IMR-90 (cell line): ENCODE results near the gene ULK1.

Source experiments
- CEBPB ChIP-seq: IDR thresholded peaks from 2 replicates; pipeline ENCODE4 v1.6.1; 2012; ENCODE audit warnings: low read depth, low read length, improper control_type of control experiment
- FOS ChIP-seq: fragments of 150-350 bp; IDR thresholded peaks from 2 replicates; pipeline ENCODE4 v1.6.1; 2016; ENCODE audit warnings: low read depth, low read length
- POLR2A ChIP-seq: IDR thresholded peaks from 2 replicates; pipeline ENCODE4 v1.6.1; 2012; ENCODE audit warnings: mild to moderate bottlenecking, low read depth, low read length
- RAD21 ChIP-seq: IDR thresholded peaks from 2 replicates; pipeline ENCODE4 v1.6.1; 2012; ENCODE audit warnings: low read length, improper control_type of control experiment
- RFX5 ChIP-seq: IDR thresholded peaks from 2 replicates; pipeline ENCODE4 v1.8.0; 2012; ENCODE audit warnings: low read depth, mild to moderate bottlenecking, low read length, moderate library complexity
- TF ChIP-seq, protein P1 (sequence below): conservative IDR thresholded peaks from 2 replicates; pipeline ENCODE4 v1.5.1; 2012; ENCODE audit warnings: mild to moderate bottlenecking, low read depth, low read length, improper control_type of control experiment

DNA sequence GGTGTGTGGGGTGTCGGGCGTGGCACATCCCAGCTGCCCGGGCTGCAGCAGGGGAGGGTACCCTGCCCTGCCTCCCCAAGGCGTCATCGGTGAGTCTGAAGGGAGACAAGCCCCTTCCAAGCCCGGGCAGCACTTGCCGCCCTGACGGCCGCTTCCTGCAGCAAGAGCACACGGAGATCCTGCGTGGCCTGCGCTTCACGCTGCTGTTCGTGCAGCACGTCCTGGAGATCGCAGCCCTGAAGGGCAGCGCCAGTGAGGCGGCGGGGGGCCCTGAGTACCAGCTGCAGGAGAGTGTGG lies 24.6 kb downstream of the ULK1 start:
- TF ChIP-seq RAD21: no peak
- TF ChIP-seq, protein P1, sequence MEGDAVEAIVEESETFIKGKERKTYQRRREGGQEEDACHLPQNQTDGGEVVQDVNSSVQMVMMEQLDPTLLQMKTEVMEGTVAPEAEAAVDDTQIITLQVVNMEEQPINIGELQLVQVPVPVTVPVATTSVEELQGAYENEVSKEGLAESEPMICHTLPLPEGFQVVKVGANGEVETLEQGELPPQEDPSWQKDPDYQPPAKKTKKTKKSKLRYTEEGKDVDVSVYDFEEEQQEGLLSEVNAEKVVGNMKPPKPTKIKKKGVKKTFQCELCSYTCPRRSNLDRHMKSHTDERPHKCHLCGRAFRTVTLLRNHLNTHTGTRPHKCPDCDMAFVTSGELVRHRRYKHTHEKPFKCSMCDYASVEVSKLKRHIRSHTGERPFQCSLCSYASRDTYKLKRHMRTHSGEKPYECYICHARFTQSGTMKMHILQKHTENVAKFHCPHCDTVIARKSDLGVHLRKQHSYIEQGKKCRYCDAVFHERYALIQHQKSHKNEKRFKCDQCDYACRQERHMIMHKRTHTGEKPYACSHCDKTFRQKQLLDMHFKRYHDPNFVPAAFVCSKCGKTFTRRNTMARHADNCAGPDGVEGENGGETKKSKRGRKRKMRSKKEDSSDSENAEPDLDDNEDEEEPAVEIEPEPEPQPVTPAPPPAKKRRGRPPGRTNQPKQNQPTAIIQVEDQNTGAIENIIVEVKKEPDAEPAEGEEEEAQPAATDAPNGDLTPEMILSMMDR: no peak
- no peak for TF ChIP-seq CEBPB
- TF ChIP-seq POLR2A: no peak
- TF ChIP-seq FOS: no peak
- TF ChIP-seq RFX5: no peak
